Uterus (tissue), 4 donors: ENCODE results near the gene SLC9B1. TPM values are rescaled to one million over a fixed set of nuclear protein-coding genes. Genes with fewer than 3 reads are reported as not detected.
"Not testable (repeated sequence)": the region's sequence is repeated elsewhere in the genome, so short reads cannot be mapped to it uniquely, and the experiment has no call there.

Experiments used
- DNase-seq, 2 donors: peaks; one replicate each; pipeline ENCODE4 v3.0.0-alpha.2; 2019 to 2020
- H3K27ac ChIP-seq, 2 donors: fragments of 200-600 bp; sonication (generic); 1 replicate in 1 of 2; 2 replicates in 1 of 2; pipeline ENCODE4 v1.5.1; 2016 to 2018
- H3K27me3 ChIP-seq, 2 donors: fragments of 200-600 bp; sonication (generic); one replicate each; pipeline ENCODE4 v1.5.1; 2018 to 2019; ENCODE audit warnings: control low read depth in 1 of 2
- H3K36me3 ChIP-seq, 2 donors: fragments of 200-600 bp; sonication (generic); one replicate each; pipeline ENCODE4 v1.5.1; 2019; ENCODE audit warnings: control low read depth in 1 of 2
- H3K4me1 ChIP-seq, 2 donors: fragments of 200-600 bp; sonication (generic); one replicate each; pipeline ENCODE4 v1.5.1; 2018 to 2019; ENCODE audit warnings: control low read depth in 1 of 2
- H3K4me3 ChIP-seq, 2 donors: fragments of 200-600 bp; sonication (generic); 1 replicate in 1 of 2; 2 replicates in 1 of 2; pipeline ENCODE4 v1.5.1; 2018 to 2019; ENCODE audit warnings: mild to moderate bottlenecking in 1 of 2
- H3K9me3 ChIP-seq, 2 donors: fragments of 200-600 bp; sonication (generic); one replicate each; pipeline ENCODE4 v1.5.1; 2019; ENCODE audit warnings: control low read depth in 1 of 2
- CTCF ChIP-seq, 4 experiments: fragments of 200-600 bp in 2 of 4; fragments of 450-650 bp in 2 of 4; sonication (generic) in 2 of 4; IDR thresholded peaks; one replicate each; pipeline ENCODE4 v1.5.1; 2016 to 2019; ENCODE audit warnings: antibody characterized with exemption in 4 of 4, mild to moderate bottlenecking in 2 of 4, moderate library complexity in 1 of 4
- POLR2A ChIP-seq, 2 donors: fragments of 450-650 bp; IDR thresholded peaks; one replicate each; pipeline ENCODE4 v1.6.1; 2016; ENCODE audit warnings: antibody characterized with exemption in 2 of 2, mild to moderate bottlenecking in 1 of 2, moderate library complexity in 1 of 2
- intact Hi-C: fragments of 100-400 bp; cut with DNase I; formaldehyde crosslinking; loops from one replicate; pipeline ENCODE4 v1.15.1; 2023; ENCODE audit warnings: low total_unique reads
- total RNA-seq, 4 donors: library from RNA; depleted of rRNA in 3 of 4; stranded (reverse); fragments of >200 nt in 3 of 4; gene quantifications; one replicate each; pipeline versions ENCODE4 v1.1.0 to v1.2.4, GENCODE V29; 2014 to 2023
- donor health status: DM: yes; HTN: yes; CAD: no.

SLC9B1 gene
- total RNA-seq, 4 donors from 2014 or later: 0.59 to 4.8 (median 2.5) TPM; not detected in 1

- DNase-seq: no peak
- no peaks in the 10 kb centered on the region for H3K9me3 ChIP-seq
- no peaks in the 10 kb centered on the region for H3K36me3 ChIP-seq
- H3K4me1 ChIP-seq: no peaks in the 10 kb centered on the region
- H3K27ac ChIP-seq: no peak overlapping the region
- TF ChIP-seq POLR2A (IDR thresholded peaks at IDR 0.05) (no peak), CTCF (IDR thresholded peaks at IDR 0.05) (no peak)
- intact Hi-C loops: no loop called here
- H3K4me3 ChIP-seq: no peak overlapping the region
- no peaks in the 10 kb centered on the region for H3K27me3 ChIP-seq
Measured at GRCh38 chr4:102945066-102945465, 74.4 kb downstream of the SLC9B1 start.

GRCh38 chr4:102938063-102938462 lies 81.4 kb downstream of the SLC9B1 start:
- H3K27me3 ChIP-seq, H3K4me1 ChIP-seq, DNase-seq, H3K9me3 ChIP-seq, intact Hi-C loops, H3K27ac ChIP-seq, H3K4me3 ChIP-seq, H3K36me3 ChIP-seq: not testable (repeated sequence)

- H3K9me3 ChIP-seq: no peaks in the 10 kb centered on the region
- no peaks in the 10 kb centered on the region for H3K36me3 ChIP-seq
- no peaks in the 10 kb centered on the region for H3K27me3 ChIP-seq
- intact Hi-C loops: no loop called here
- H3K27ac ChIP-seq: no peak overlapping the region
- no peaks in the 10 kb centered on the region for H3K4me1 ChIP-seq
- TF ChIP-seq POLR2A (IDR thresholded peaks at IDR 0.05) (no peak), CTCF (IDR thresholded peaks at IDR 0.05) (no peak)
- no peak for DNase-seq
- H3K4me3 ChIP-seq: no peak overlapping the region
Measured at GRCh38 chr4:102935716-102936115, 83.8 kb downstream of the SLC9B1 start.

- H3K27me3 ChIP-seq, H3K27ac ChIP-seq, intact Hi-C loops, H3K9me3 ChIP-seq, DNase-seq, H3K36me3 ChIP-seq, H3K4me3 ChIP-seq, H3K4me1 ChIP-seq: not testable (repeated sequence)
Measured at GRCh38 chr4:102919697-102920096, 99.8 kb downstream of the SLC9B1 start.

- intact Hi-C loops: no loop called here
- Histone ChIP-seq H3K27me3 (no peaks in the 10 kb centered on the region), H3K36me3 (no peaks in the 10 kb centered on the region), H3K4me1 (no peaks in the 10 kb centered on the region), H3K27ac (no peak overlapping the region), H3K9me3 (peaks cover 0 to under 1% of the 10 kb centered on the region in 2 donors), H3K4me3 (no peak overlapping the region)
- DNase-seq: no peak
- TF ChIP-seq POLR2A (IDR thresholded peaks at IDR 0.05): no peak
- no peak for TF ChIP-seq CTCF (IDR thresholded peaks at IDR 0.05)
Measured at GRCh38 chr4:102918859-102919258, 100.6 kb downstream of the SLC9B1 start.

GRCh38 chr4:102901804-102902203 lies 117.7 kb downstream of the SLC9B1 start:
- Histone ChIP-seq H3K4me1 (no peaks in the 10 kb centered on the region), H3K9me3 (no peaks in the 10 kb centered on the region), H3K27me3 (no peaks in the 10 kb centered on the region), H3K27ac (no peak overlapping the region), H3K4me3 (no peak overlapping the region), H3K36me3 (no peaks in the 10 kb centered on the region)
- intact Hi-C loops: no loop called here
- no peak for DNase-seq
- no peak for TF ChIP-seq POLR2A (IDR thresholded peaks at IDR 0.05)
- TF ChIP-seq CTCF (IDR thresholded peaks at IDR 0.05): no peak

GRCh38 chr4:102897610-102898009 lies 121.9 kb downstream of the SLC9B1 start:
- H3K4me3 ChIP-seq, DNase-seq, H3K4me1 ChIP-seq, H3K9me3 ChIP-seq, H3K27me3 ChIP-seq, intact Hi-C loops, H3K36me3 ChIP-seq, H3K27ac ChIP-seq: not testable (repeated sequence)

GRCh38 chr4:102896547-102896946 lies 123.0 kb downstream of the SLC9B1 start:
- H3K4me1 ChIP-seq, H3K36me3 ChIP-seq, H3K9me3 ChIP-seq, H3K4me3 ChIP-seq, H3K27me3 ChIP-seq, DNase-seq, intact Hi-C loops, H3K27ac ChIP-seq: not testable (repeated sequence)

GRCh38 chr4:102889866-102890265 lies 129.6 kb downstream of the SLC9B1 start:
- H3K9me3 ChIP-seq, H3K4me1 ChIP-seq, H3K36me3 ChIP-seq: not testable (repeated sequence)

GRCh38 chr4:102888570-102888969 lies 130.9 kb downstream of the SLC9B1 start:
- H3K4me3 ChIP-seq, DNase-seq, H3K27ac ChIP-seq, H3K9me3 ChIP-seq, H3K4me1 ChIP-seq, intact Hi-C loops, H3K36me3 ChIP-seq, H3K27me3 ChIP-seq: not testable (repeated sequence)

More at GRCh38 chr4:102889866-102890265, 129.6 kb downstream of the SLC9B1 start:
- DNase-seq, intact Hi-C loops, H3K27ac ChIP-seq, H3K27me3 ChIP-seq, H3K4me3 ChIP-seq: not testable (repeated sequence)
